Nephron progenitor cell (in vitro differentiated cells): ENCODE data around the gene SP6.

ENCODE experiments used
- DNase-seq: peaks from one replicate; pipeline ENCODE4 v3.0.0; 2021
- H3K27ac Mint-ChIP-seq: 2 replicates; pipeline ENCODE4 v1.8.0; 2021; ENCODE audit warnings: mild to moderate bottlenecking, moderate library complexity, mixed read lengths
- H3K27me3 Mint-ChIP-seq: 2 replicates; pipeline ENCODE4 v1.8.0; 2021; ENCODE audit warnings: mild to moderate bottlenecking, low read depth, mixed read lengths; ENCODE audit not compliant: poor library complexity
- H3K36me3 Mint-ChIP-seq: 2 replicates; pipeline ENCODE4 v1.8.0; 2021; ENCODE audit warnings: low read depth, mixed read lengths
- H3K4me1 Mint-ChIP-seq: 2 replicates; pipeline ENCODE4 v1.8.0; 2021; ENCODE audit warnings: mixed read lengths
- H3K4me3 Mint-ChIP-seq: 2 replicates; pipeline ENCODE4 v1.8.0; 2021; ENCODE audit warnings: mild to moderate bottlenecking, moderate library complexity, mixed read lengths
- H3K9me3 Mint-ChIP-seq: 2 replicates; pipeline ENCODE4 v1.8.0; 2021; ENCODE audit warnings: mild to moderate bottlenecking, moderate library complexity, mixed read lengths
- TF ChIP-seq, protein P1 (sequence below): fragments of 200-600 bp; sonication (generic); IDR thresholded peaks from 2 replicates; pipeline ENCODE4 v1.5.0; 2021; ENCODE audit warnings: antibody characterized with exemption

SP6 gene

DNA sequence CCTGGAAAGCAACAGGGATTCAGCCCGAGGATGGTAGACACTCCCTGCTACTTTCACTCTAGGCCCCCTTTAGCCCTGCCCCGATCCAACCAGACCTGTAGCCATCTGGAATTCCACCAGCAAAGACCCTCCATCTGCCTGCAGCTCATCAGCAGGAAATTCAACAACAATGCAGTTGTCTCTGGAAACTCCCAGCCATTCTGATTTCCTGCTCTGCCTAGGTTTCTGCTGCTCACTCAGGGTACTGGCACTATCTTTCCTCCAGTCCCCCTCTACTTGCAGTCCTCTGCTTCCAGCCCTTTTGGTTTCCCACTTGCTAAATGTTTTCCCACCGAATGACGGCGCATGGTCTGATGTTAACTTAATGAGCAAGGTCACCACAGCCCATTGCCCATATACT is 2.7 kb upstream of the SP6 start:
- DNase-seq = no peak
- Mint-ChIP-seq H3K4me1 (peaks cover 91% of the 10 kb centered on the region), H3K4me3 (no peak overlapping the region), H3K27ac (no peak overlapping the region), H3K36me3 (no peaks in the 10 kb centered on the region), H3K27me3 (peaks cover 76% of the 10 kb centered on the region), H3K9me3 (no peaks in the 10 kb centered on the region)
- TF ChIP-seq, protein P1, sequence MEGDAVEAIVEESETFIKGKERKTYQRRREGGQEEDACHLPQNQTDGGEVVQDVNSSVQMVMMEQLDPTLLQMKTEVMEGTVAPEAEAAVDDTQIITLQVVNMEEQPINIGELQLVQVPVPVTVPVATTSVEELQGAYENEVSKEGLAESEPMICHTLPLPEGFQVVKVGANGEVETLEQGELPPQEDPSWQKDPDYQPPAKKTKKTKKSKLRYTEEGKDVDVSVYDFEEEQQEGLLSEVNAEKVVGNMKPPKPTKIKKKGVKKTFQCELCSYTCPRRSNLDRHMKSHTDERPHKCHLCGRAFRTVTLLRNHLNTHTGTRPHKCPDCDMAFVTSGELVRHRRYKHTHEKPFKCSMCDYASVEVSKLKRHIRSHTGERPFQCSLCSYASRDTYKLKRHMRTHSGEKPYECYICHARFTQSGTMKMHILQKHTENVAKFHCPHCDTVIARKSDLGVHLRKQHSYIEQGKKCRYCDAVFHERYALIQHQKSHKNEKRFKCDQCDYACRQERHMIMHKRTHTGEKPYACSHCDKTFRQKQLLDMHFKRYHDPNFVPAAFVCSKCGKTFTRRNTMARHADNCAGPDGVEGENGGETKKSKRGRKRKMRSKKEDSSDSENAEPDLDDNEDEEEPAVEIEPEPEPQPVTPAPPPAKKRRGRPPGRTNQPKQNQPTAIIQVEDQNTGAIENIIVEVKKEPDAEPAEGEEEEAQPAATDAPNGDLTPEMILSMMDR = no peak

GRCh38 chr17:47852113-47852949 is 1.4 kb upstream of the SP6 start:
- H3K9me3 Mint-ChIP-seq = no peaks in the 10 kb centered on the region
- peaks cover 85% of the 10 kb centered on the region for H3K4me1 Mint-ChIP-seq
- peak overlapping the region; percentile 85 for H3K4me3 Mint-ChIP-seq
- H3K27me3 Mint-ChIP-seq = peaks cover 82% of the 10 kb centered on the region
- TF ChIP-seq, protein P1 = no peak
- H3K36me3 Mint-ChIP-seq = no peaks in the 10 kb centered on the region
- DNase-seq = no peak
- no peak overlapping the region for H3K27ac Mint-ChIP-seq

GRCh38 chr17:47851764-47852112 is 775 bp upstream of the SP6 start:
- TF ChIP-seq, protein P1 = no peak
- Mint-ChIP-seq H3K27ac (no peak overlapping the region), H3K4me3 (peak overlapping the region; percentile 85), H3K27me3 (peaks cover 86% of the 10 kb centered on the region), H3K9me3 (no peaks in the 10 kb centered on the region), H3K36me3 (no peaks in the 10 kb centered on the region), H3K4me1 (peaks cover 85% of the 10 kb centered on the region)
- DNase-seq = no peak

GRCh38 chr17:47850373-47850691 is 631 bp downstream of the SP6 start:
- peaks cover 85% of the 10 kb centered on the region for H3K4me1 Mint-ChIP-seq
- H3K27me3 Mint-ChIP-seq = peaks cover 78% of the 10 kb centered on the region
- peak overlapping the region; percentile 85 for H3K4me3 Mint-ChIP-seq
- no peak for DNase-seq
- H3K27ac Mint-ChIP-seq = no peak overlapping the region
- no peaks in the 10 kb centered on the region for H3K9me3 Mint-ChIP-seq
- TF ChIP-seq, protein P1 = no peak
- no peaks in the 10 kb centered on the region for H3K36me3 Mint-ChIP-seq

DNA sequence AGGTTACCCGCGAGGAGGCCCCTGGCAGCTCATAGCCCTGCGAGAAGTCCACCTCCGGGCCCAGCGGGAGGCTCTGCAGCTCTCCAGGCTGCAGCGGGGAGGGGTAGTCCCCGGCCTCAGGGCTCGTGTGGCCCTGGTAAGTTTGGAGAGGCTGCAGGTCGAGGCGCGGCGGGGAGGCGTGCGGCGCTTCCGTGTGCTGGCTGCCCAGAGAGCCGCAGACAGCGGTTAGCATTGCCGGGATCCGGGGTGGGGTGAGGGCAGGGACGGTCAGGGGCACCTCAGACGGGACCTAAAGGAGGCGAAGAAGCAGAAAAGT is 2.8 kb downstream of the SP6 start:
- H3K4me3 Mint-ChIP-seq = no peak overlapping the region
- DNase-seq = no peak
- TF ChIP-seq, protein P1 = no peak
- no peaks in the 10 kb centered on the region for H3K9me3 Mint-ChIP-seq
- H3K27ac Mint-ChIP-seq = no peak overlapping the region
- H3K27me3 Mint-ChIP-seq = peaks cover 56% of the 10 kb centered on the region
- H3K4me1 Mint-ChIP-seq = peaks cover 74% of the 10 kb centered on the region
- H3K36me3 Mint-ChIP-seq = no peaks in the 10 kb centered on the region
